ENCODE data around the gene ETV1. TPM values are rescaled to one million over a fixed set of nuclear protein-coding genes. Genes with fewer than 3 reads are reported as not detected.

Gene ETV1
- total and polyA plus RNA-seq, 4 donors, result 1.2 to 4.3 (median 3.6) TPM

DNA sequence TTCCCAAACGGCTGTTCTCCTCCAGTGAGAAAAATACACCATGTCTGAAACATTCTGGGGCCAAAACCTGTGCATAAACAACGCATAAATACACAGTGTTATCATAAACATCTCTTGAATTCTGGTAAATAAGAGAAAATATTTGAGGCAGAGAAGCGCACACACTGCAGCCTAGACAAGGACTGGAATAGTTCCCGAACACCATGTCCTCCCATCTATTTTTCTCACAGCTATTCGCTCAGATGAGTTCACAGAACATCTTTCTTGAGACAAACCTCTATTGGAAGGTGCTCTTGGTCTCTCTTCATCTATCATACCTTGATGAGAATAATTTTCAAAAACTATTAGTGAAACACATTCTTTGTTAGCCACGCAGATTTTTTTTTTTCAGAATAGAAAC, 24.4 kb downstream of the ETV1 start (continued):
- TF ChIP-seq SP1 (IDR thresholded peaks at IDR 0.05), result no peak

DNA sequence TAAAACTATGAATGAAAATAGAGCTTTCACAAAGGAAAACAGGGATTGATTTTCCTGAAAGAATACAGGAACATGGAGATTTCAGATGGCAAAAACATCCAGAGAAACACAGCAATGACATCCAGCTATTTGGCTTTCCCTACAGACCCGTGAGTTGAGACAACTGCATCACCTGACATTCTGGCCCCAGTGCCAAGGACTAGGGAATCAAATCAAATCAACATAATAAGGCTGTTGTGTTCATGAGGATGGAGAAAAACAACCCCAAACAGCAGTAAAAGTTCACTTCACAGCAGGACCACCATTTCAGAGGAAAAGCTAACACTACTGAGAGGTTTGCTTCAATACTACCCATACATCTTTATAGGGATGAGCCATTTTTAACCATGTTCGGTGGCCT, 25.5 kb downstream of the ETV1 start:
- Histone ChIP-seq H3K4me1 (ENCODE audit: control insufficient read depth in 4 of 4, insufficient read depth in 4 of 4, low read length in 3 of 4) (no peaks in the 10 kb centered on the region), H3K4me3 (ENCODE audit: low read depth in 1 of 3, low read length in 3 of 3) (no peak overlapping the region), H3K9me3 (ENCODE audit: control insufficient read depth in 4 of 4, low read length in 3 of 4) (no peaks in the 10 kb centered on the region), H3K27me3 (ENCODE audit: control insufficient read depth in 4 of 4, insufficient read depth in 4 of 4, low read length in 3 of 4) (no peaks in the 10 kb centered on the region), H3K27ac (ENCODE audit: low read depth in 1 of 2, low read length in 2 of 2) (no peak overlapping the region), H3K36me3 (ENCODE audit: control insufficient read depth in 4 of 4, insufficient read depth in 3 of 4, low read depth in 1 of 4, low read length in 3 of 4) (no peaks in the 10 kb centered on the region), H3K9ac (ENCODE audit: low read depth in 1 of 2, low read length in 2 of 2) (no peak overlapping the region)
- no peak for DNase-seq (ENCODE audit: low spot score)
- 92% methylated on average over 2 of the region's 2 CpGs for WGBS
- TF ChIP-seq EGR1 (IDR thresholded peaks at IDR 0.05; ENCODE audit: low read depth in 2 of 2), result no peak
- TF ChIP-seq NR2F2 (IDR thresholded peaks at IDR 0.05), result no peak
- TF ChIP-seq HNF4G (IDR thresholded peaks at IDR 0.05), result no peak
- no peak for TF ChIP-seq RAD21 (IDR thresholded peaks at IDR 0.05)
- TF ChIP-seq HNF4A (conservative IDR thresholded peaks at IDR 0.05), result no peak
- no peak for TF ChIP-seq FOXA2 (IDR thresholded peaks at IDR 0.05)

DNA sequence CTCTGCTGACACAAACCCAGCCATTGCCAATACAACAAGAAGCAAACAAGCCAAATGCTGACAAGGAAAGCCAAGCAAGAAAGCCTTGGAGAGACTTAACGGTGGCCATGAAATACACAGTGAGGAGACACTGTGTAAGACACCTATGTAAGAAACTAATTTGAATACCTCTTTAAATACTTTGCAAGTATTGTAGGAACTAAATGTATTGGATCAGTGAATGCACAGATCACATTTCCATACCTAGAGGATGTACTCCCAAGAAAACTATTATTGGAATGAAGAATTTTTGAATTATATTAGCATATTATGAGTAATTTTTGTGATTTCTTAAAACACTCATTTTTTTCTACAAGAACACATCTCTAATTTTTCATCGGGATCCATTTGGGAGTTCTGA, 34.0 kb downstream of the ETV1 start:
- DNase-seq (ENCODE audit: low spot score), result no peak
- H3K27me3 ChIP-seq (ENCODE audit: control insufficient read depth in 4 of 4, insufficient read depth in 4 of 4, low read length in 3 of 4), result no peaks in the 10 kb centered on the region
- H3K27ac ChIP-seq (ENCODE audit: low read depth in 1 of 2, low read length in 2 of 2), result no peak overlapping the region
- H3K9ac ChIP-seq (ENCODE audit: low read depth in 1 of 2, low read length in 2 of 2), result no peak overlapping the region
- no peaks in the 10 kb centered on the region for H3K4me1 ChIP-seq (ENCODE audit: control insufficient read depth in 4 of 4, insufficient read depth in 4 of 4, low read length in 3 of 4)
- 93% methylated on average over 2 of the region's 2 CpGs for WGBS
- no peak for TF ChIP-seq JUND (IDR thresholded peaks at IDR 0.05)
- TF ChIP-seq HNF4G (IDR thresholded peaks at IDR 0.05), result no peak
- no peak for TF ChIP-seq EGR1 (IDR thresholded peaks at IDR 0.05; ENCODE audit: low read depth in 2 of 2)
- TF ChIP-seq REST (IDR thresholded peaks at IDR 0.05), result no peak
- TF ChIP-seq RXRA (IDR thresholded peaks at IDR 0.05), result no peak
- TF ChIP-seq, protein P1, sequence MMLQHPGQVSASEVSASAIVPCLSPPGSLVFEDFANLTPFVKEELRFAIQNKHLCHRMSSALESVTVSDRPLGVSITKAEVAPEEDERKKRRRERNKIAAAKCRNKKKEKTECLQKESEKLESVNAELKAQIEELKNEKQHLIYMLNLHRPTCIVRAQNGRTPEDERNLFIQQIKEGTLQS (IDR thresholded peaks at IDR 0.05), result no peak
- H3K36me3 ChIP-seq (ENCODE audit: control insufficient read depth in 4 of 4, insufficient read depth in 3 of 4, low read depth in 1 of 4, low read length in 3 of 4), result no peaks in the 10 kb centered on the region
- H3K9me3 ChIP-seq (ENCODE audit: control insufficient read depth in 4 of 4, low read length in 3 of 4), result no peaks in the 10 kb centered on the region
- H3K4me3 ChIP-seq (ENCODE audit: low read depth in 1 of 3, low read length in 3 of 3), result no peak overlapping the region

- TF ChIP-seq EGR1 (IDR thresholded peaks at IDR 0.05; ENCODE audit: low read depth in 2 of 2) (no peak), RXRA (IDR thresholded peaks at IDR 0.05) (no peak), JUND (IDR thresholded peaks at IDR 0.05) (no peak), GABPA (IDR thresholded peaks at IDR 0.05 in 1 of 2, conservative IDR thresholded peaks at IDR 0.05 in 1 of 2) (no peak), REST (IDR thresholded peaks at IDR 0.05) (no peak)
- TF ChIP-seq, protein P2, sequence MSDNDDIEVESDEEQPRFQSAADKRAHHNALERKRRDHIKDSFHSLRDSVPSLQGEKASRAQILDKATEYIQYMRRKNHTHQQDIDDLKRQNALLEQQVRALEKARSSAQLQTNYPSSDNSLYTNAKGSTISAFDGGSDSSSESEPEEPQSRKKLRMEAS (IDR thresholded peaks at IDR 0.05), result no peak
- Histone ChIP-seq H3K27ac (ENCODE audit: low read depth in 1 of 2, low read length in 2 of 2) (no peak overlapping the region), H3K9me3 (ENCODE audit: control insufficient read depth in 4 of 4, low read length in 3 of 4) (no peaks in the 10 kb centered on the region), H3K4me1 (ENCODE audit: control insufficient read depth in 4 of 4, insufficient read depth in 4 of 4, low read length in 3 of 4) (peaks cover 0 to 4% (median 0%) of the 10 kb centered on the region in 4 donors), H3K27me3 (ENCODE audit: control insufficient read depth in 4 of 4, insufficient read depth in 4 of 4, low read length in 3 of 4) (no peaks in the 10 kb centered on the region), H3K36me3 (ENCODE audit: control insufficient read depth in 4 of 4, insufficient read depth in 3 of 4, low read depth in 1 of 4, low read length in 3 of 4) (no peaks in the 10 kb centered on the region), H3K4me3 (ENCODE audit: low read depth in 1 of 3, low read length in 3 of 3) (no peak overlapping the region), H3K9ac (ENCODE audit: low read depth in 1 of 2, low read length in 2 of 2) (no peak overlapping the region)
- 89% methylated on average over 3 of the region's 3 CpGs for WGBS
- DNase-seq (ENCODE audit: low spot score), result no peak
Observed at GRCh38 chr7:13953368-13953767, 36.1 kb downstream of the ETV1 start.

Measured in liver (tissue), 9 donors.